OCI-LY3 (cell line): ENCODE measurements around the gene ANKS4B.
A peak's percentile ranks its signal among the peaks of the same experiment; 100 is the strongest.

Experiments
- CTCF ChIP-seq: fragments of 200-600, 300-600 bp; sonication (generic); IDR thresholded peaks from 2 replicates; pipeline ENCODE4 v1.5.1; 2014; ENCODE audit warnings: antibody characterized with exemption, low read length, low read depth
- EZH2phosphoT487 ChIP-seq: fragments of 200-600 bp; shearing (Covaris generic); IDR thresholded peaks from 2 replicates; pipeline ENCODE4 v1.6.1; 2018; ENCODE audit warnings: antibody characterized with exemption, mixed run types, low read depth

- TF ChIP-seq CTCF (peak; percentile 73), EZH2phosphoT487 (no peak)
Measured at GRCh38 chr16:21277927-21278706, 44.6 kb downstream of the ANKS4B start, which contains the start of gene CRYM.
